Memory B cell (primary cell): ENCODE data around the gene SRRM2.

ENCODE experiments used
- ATAC-seq: fragments of 150-1000 bp; cut with Tn5 transposase; 2 replicates; pipeline ENCODE4 v1.10.0; 2021; ENCODE audit warnings: low read depth, mild to moderate bottlenecking, moderate library complexity
- DNase-seq, 2 donors: peaks; one replicate each; pipeline ENCODE4 v3.0.0; 2022; ENCODE audit warnings: low spot score in 2 of 2
- H3K27ac Mint-ChIP-seq: one replicate; pipeline ENCODE4 v1.8.0; 2022; ENCODE audit warnings: mild to moderate bottlenecking, moderate library complexity, mixed read lengths
- H3K27me3 Mint-ChIP-seq: one replicate; pipeline ENCODE4 v1.8.0; 2022; ENCODE audit warnings: mixed read lengths
- H3K36me3 Mint-ChIP-seq: one replicate; pipeline ENCODE4 v1.8.0; 2022; ENCODE audit warnings: mild to moderate bottlenecking, mixed read lengths
- H3K4me1 Mint-ChIP-seq: one replicate; pipeline ENCODE4 v1.8.0; 2022; ENCODE audit warnings: mixed read lengths
- H3K4me3 Mint-ChIP-seq: one replicate; pipeline ENCODE4 v1.8.0; 2022; ENCODE audit warnings: mild to moderate bottlenecking, moderate library complexity, mixed read lengths
- H3K9me3 Mint-ChIP-seq: one replicate; pipeline ENCODE4 v1.8.0; 2022; ENCODE audit warnings: mixed read lengths

Gene SRRM2

GRCh38 chr16:2710711-2711231 is 41.7 kb upstream of the SRRM2 start:
- Mint-ChIP-seq H3K9me3 (no peaks in the 10 kb centered on the region), H3K4me3 (no peak overlapping the region), H3K36me3 (peaks cover 9% of the 10 kb centered on the region), H3K27ac (no peak overlapping the region), H3K27me3 (peaks cover 9% of the 10 kb centered on the region), H3K4me1 (peaks cover 18% of the 10 kb centered on the region)
- DNase-seq (no peak), ATAC-seq (no peak)

- peaks cover 9% of the 10 kb centered on the region for H3K27me3 Mint-ChIP-seq
- no peak overlapping the region for H3K4me3 Mint-ChIP-seq
- peaks cover 18% of the 10 kb centered on the region for H3K4me1 Mint-ChIP-seq
- peaks cover 5% of the 10 kb centered on the region for H3K36me3 Mint-ChIP-seq
- ATAC-seq, result no peak
- H3K9me3 Mint-ChIP-seq, result no peaks in the 10 kb centered on the region
- no peak for DNase-seq
- no peak overlapping the region for H3K27ac Mint-ChIP-seq
Observed at GRCh38 chr16:2711370-2712062, 40.9 kb upstream of the SRRM2 start.

GRCh38 chr16:2712063-2712441 is 40.4 kb upstream of the SRRM2 start:
- Mint-ChIP-seq H3K4me1 (peaks cover 18% of the 10 kb centered on the region), H3K36me3 (peaks cover 5% of the 10 kb centered on the region), H3K27me3 (peaks cover 9% of the 10 kb centered on the region), H3K4me3 (no peak overlapping the region), H3K9me3 (no peaks in the 10 kb centered on the region), H3K27ac (no peak overlapping the region)
- ATAC-seq (no peak), DNase-seq (no peak)

GRCh38 chr16:2712546-2712945 is 39.9 kb upstream of the SRRM2 start:
- ATAC-seq, result no peak
- H3K27ac Mint-ChIP-seq, result no peak overlapping the region

GRCh38 chr16:2713523-2713922 is 38.9 kb upstream of the SRRM2 start:
- ATAC-seq, result no peak
- Mint-ChIP-seq H3K4me3 (no peak overlapping the region), H3K27ac (no peak overlapping the region), H3K36me3 (no peaks in the 10 kb centered on the region), H3K9me3 (no peaks in the 10 kb centered on the region), H3K27me3 (peaks cover 9% of the 10 kb centered on the region), H3K4me1 (peaks cover 18% of the 10 kb centered on the region)
- DNase-seq, result no peak

More at GRCh38 chr16:2712546-2712945, 39.9 kb upstream of the SRRM2 start:
- Mint-ChIP-seq H3K9me3 (no peaks in the 10 kb centered on the region), H3K27me3 (peaks cover 9% of the 10 kb centered on the region), H3K36me3 (peaks cover 3% of the 10 kb centered on the region), H3K4me1 (peaks cover 18% of the 10 kb centered on the region), H3K4me3 (no peak overlapping the region)
- no peak for DNase-seq

GRCh38 chr16:2713985-2714774 is 38.3 kb upstream of the SRRM2 start:
- Mint-ChIP-seq H3K27ac (no peak overlapping the region), H3K4me3 (no peak overlapping the region), H3K4me1 (peaks cover 18% of the 10 kb centered on the region), H3K9me3 (no peaks in the 10 kb centered on the region), H3K36me3 (no peaks in the 10 kb centered on the region), H3K27me3 (peaks cover 9% of the 10 kb centered on the region)
- DNase-seq, result no peak
- no peak for ATAC-seq

GRCh38 chr16:2715064-2715463 is 37.4 kb upstream of the SRRM2 start:
- ATAC-seq, result no peak
- H3K4me3 Mint-ChIP-seq, result peak overlapping the region; percentile 32
- H3K9me3 Mint-ChIP-seq, result no peaks in the 10 kb centered on the region
- H3K36me3 Mint-ChIP-seq, result no peaks in the 10 kb centered on the region
- DNase-seq, result no peak
- no peak overlapping the region for H3K27ac Mint-ChIP-seq
- H3K4me1 Mint-ChIP-seq, result peaks cover 15% of the 10 kb centered on the region
- H3K27me3 Mint-ChIP-seq, result peaks cover 9% of the 10 kb centered on the region

GRCh38 chr16:2715519-2715918 is 36.9 kb upstream of the SRRM2 start:
- Mint-ChIP-seq H3K4me1 (peaks cover 12% of the 10 kb centered on the region), H3K27me3 (peaks cover 9% of the 10 kb centered on the region), H3K9me3 (no peaks in the 10 kb centered on the region), H3K36me3 (no peaks in the 10 kb centered on the region), H3K27ac (no peak overlapping the region), H3K4me3 (no peak overlapping the region)
- peak; percentile 95 for ATAC-seq
- peak; percentile 79 to 85 for DNase-seq

- ATAC-seq, result no peak
Observed at GRCh38 chr16:2715966-2716885, 36.2 kb upstream of the SRRM2 start.

GRCh38 chr16:2716948-2717347 is 35.5 kb upstream of the SRRM2 start:
- Mint-ChIP-seq H3K4me3 (no peak overlapping the region), H3K27ac (no peak overlapping the region), H3K9me3 (no peaks in the 10 kb centered on the region), H3K4me1 (peaks cover 7% of the 10 kb centered on the region), H3K36me3 (no peaks in the 10 kb centered on the region), H3K27me3 (peaks cover 9% of the 10 kb centered on the region)
- DNase-seq (no peak), ATAC-seq (no peak)

More at GRCh38 chr16:2715966-2716885, 36.2 kb upstream of the SRRM2 start:
- Mint-ChIP-seq H3K27me3 (peaks cover 9% of the 10 kb centered on the region), H3K4me1 (peaks cover 9% of the 10 kb centered on the region), H3K27ac (no peak overlapping the region), H3K9me3 (no peaks in the 10 kb centered on the region), H3K4me3 (peak overlapping the region; percentile 53), H3K36me3 (no peaks in the 10 kb centered on the region)
- DNase-seq, result no peak

GRCh38 chr16:2717383-2718263 is 34.8 kb upstream of the SRRM2 start:
- Mint-ChIP-seq H3K4me1 (peaks cover 7% of the 10 kb centered on the region), H3K36me3 (no peaks in the 10 kb centered on the region), H3K27me3 (peaks cover 9% of the 10 kb centered on the region), H3K9me3 (no peaks in the 10 kb centered on the region), H3K4me3 (no peak overlapping the region), H3K27ac (no peak overlapping the region)
- DNase-seq (no peak), ATAC-seq (no peak)

GRCh38 chr16:2719328-2720063 is 32.9 kb upstream of the SRRM2 start:
- Mint-ChIP-seq H3K4me1 (peaks cover 5% of the 10 kb centered on the region), H3K27ac (no peak overlapping the region), H3K9me3 (no peaks in the 10 kb centered on the region), H3K36me3 (no peaks in the 10 kb centered on the region), H3K4me3 (peak overlapping the region; percentile 41), H3K27me3 (peaks cover 9% of the 10 kb centered on the region)
- no peak for ATAC-seq
- DNase-seq, result no peak
